HG03565 (cell line): Measurements from ENCODE around the gene LAMA3.

Experiments
- ATAC-seq: cut with Tn5 transposase; IDR thresholded peaks from one replicate; pipeline ENCODE4 v1.9.1; 2021; ENCODE audit warnings: mild to moderate bottlenecking, moderate library complexity; ENCODE audit not compliant: unreplicated experiment

The LAMA3 gene

DNA sequence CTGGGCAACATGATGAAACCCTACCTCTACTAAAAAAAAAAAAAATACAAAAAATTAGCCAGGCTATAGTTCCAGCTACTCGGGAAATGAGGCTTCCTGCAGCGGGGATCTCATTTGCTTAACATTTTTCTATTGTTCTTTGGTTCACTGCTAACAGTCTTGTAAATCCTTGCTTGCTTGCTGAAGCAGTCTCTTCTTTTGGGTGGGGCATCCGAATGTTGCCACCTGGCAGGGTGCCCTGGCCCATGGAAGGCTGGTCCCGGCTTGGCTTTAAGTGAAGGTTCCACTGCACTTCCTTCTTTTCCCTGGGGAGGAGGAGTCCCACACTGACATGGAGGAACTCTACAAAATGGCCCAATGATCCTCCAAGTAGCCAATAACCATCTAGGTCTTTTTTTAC lies 20.5 kb upstream of the LAMA3 start:
- no peak for ATAC-seq

DNA sequence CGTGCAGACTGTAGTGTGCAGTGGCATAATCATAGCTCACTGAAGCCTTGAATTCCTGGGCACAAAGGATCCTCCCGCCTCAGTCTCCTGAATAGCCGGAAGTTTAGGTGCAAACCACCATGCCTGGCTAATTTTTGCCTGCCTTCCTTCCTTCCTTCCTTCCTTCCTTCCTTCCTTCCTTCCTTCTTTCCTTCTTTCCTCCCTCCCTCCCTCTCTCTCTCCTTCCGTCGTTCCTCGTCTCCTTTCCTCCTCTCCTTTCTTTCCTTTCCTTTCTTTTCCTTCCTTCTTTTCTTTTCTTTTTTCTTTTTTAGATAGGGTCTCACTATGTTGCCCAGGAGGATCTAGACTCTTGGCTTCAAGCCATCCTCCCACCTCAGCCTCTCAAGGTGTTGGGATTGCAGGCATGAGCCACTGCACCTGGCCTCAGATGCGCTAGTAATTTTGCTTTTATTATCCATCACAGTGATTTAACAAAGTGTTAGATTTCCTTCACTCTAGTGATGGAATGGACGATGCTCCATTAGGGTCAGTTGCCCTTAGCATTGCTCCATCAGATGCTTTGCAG lies 20.0 kb upstream of the LAMA3 start:
- no peak for ATAC-seq

DNA sequence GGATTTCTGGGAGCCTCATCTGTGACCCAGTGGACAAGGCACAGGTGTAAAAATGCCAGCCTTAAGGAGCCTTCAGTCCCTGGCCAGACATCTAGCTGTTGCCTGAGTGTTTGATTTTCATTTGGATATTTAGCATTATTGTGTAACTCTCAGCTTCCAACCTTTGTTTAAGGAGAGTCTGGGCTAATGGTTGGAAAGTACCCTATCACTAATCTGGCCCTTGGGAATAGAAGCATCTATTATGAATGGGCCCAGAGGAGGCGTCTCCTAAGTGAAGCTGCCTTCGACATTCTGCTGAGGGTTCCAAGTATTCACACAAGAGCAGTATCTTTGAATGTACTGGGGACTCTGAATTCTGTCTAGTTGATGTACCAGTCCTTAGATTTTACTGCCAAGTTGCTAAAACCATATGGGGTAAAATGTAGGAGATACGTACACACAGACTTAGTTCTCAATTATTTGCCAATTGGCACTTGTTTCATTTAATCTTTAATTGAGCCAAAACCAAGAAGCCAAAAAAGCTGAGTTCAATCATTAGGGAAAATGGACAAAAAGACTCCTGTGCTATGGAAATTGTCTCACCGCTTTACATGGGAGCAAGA lies 19.3 kb upstream of the LAMA3 start:
- no peak for ATAC-seq

GRCh38 chr18:23671564-23671963 lies 17.7 kb upstream of the LAMA3 start:
- ATAC-seq: no peak

- ATAC-seq: peak; percentile 57
Measured at GRCh38 chr18:23673725-23674124, 15.5 kb upstream of the LAMA3 start.

GRCh38 chr18:23675236-23675635 lies 14.0 kb upstream of the LAMA3 start:
- ATAC-seq: no peak

DNA sequence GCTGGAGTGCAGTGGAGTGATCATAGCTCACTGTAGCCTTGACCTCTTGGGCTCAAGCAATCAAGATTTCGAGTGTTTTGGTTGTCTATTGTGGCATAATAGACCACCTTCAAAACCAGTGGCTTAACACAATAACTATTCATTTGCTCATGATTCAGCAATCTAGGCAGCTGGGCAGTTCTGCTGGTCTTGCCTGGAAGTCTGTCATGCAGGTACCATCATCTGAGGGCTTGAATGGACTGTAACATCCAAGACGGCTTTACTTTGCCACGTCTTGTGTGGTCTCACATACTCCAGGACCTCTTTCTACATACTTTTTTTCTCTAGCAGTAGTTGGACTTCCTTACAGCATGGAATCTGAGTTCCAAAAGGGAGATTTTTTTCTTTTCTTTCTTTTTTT lies 13.4 kb upstream of the LAMA3 start:
- no peak for ATAC-seq

GRCh38 chr18:23682045-23682444 lies 7.2 kb upstream of the LAMA3 start:
- ATAC-seq: no peak

DNA sequence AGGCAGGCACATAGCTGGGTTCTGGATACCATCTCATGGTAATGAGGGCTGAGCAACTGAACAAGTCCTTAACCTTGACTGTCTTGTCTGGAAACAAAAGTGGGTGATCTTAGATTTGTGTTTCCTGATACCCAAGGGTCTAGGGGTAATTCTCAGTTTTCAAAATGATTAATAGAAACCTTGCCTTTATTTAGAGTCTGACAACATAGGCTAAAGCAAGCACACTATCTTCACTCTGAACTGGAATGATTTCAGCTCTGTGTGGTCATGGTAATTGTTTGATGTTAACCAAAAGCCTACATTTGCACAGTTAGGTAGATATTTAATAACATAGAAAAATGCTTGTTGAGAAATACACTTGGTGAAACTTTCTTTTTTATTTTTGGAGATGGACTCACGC lies 6.8 kb upstream of the LAMA3 start:
- ATAC-seq: peak; percentile 83

DNA sequence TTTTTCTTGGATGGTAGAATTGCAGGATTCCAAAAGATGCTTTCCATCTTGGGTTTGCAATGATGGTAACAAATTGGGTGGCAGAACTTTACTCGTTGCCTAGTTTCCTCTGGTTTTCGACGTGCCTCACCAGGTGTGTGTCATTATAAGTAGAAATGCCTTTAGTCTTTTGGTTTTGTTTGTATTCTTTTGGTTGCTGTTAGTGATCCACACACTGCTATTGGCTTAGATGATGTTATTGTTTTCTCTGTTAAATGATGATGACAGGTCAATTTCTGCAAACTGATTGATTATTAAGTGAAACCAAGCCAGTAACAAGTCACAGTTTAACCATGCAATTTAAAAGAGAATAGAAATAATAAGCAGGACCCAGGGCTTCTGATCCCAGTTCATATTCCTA lies 6.1 kb upstream of the LAMA3 start:
- no peak for ATAC-seq

- no peak for ATAC-seq
Measured at GRCh38 chr18:23683671-23684070, 5.6 kb upstream of the LAMA3 start.

DNA sequence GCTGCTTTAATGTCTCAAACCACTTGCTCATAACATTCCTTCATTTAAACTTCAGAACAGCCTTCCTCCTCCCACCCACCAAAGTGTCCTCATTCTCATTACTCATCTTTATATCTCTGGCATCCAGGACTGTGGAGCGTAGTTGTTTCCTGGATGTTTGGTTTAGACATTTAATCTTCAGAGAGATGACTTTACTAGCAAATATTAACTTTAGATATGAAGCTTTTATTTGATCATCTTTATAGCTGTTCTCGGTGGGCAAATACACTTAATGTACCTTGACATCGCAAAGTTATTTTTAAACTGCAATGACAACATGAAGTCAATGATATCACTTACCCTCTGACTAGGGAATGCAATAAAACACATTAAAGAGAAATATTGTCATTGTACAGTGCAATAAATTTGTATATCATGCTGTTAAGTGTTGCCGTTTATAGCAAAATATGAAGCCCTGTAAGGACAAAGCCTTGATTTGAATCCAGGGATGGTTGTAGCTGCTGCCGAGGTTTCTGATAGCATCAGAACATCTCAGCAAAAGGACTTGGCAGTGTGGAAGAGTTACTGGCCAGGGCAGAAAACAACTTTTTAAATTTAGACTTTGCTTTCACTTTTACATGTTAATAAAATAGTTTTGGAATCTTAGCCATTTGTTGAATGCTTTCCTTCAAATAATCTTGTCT lies 4.6 kb upstream of the LAMA3 start:
- no peak for ATAC-seq

DNA sequence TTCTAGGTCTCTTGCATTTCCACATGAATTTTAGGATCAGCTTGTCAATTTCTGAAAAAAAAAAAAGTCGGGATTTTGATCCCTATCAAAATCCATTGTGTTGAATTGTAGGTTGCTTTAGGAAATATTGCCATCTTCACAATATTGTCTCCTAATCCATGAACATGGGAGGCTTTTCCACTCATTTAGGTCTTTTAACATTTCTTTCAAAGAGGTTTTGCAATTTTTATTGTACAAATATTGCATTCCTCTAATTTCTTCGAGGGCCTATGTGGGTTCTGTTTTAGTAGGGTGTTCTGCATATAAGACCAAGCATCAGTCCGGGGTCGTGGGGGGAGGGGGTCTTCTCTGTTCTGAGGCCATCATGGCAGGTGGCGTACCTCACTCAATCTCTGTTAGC lies 725 bp upstream of the LAMA3 start:
- no peak for ATAC-seq

DNA sequence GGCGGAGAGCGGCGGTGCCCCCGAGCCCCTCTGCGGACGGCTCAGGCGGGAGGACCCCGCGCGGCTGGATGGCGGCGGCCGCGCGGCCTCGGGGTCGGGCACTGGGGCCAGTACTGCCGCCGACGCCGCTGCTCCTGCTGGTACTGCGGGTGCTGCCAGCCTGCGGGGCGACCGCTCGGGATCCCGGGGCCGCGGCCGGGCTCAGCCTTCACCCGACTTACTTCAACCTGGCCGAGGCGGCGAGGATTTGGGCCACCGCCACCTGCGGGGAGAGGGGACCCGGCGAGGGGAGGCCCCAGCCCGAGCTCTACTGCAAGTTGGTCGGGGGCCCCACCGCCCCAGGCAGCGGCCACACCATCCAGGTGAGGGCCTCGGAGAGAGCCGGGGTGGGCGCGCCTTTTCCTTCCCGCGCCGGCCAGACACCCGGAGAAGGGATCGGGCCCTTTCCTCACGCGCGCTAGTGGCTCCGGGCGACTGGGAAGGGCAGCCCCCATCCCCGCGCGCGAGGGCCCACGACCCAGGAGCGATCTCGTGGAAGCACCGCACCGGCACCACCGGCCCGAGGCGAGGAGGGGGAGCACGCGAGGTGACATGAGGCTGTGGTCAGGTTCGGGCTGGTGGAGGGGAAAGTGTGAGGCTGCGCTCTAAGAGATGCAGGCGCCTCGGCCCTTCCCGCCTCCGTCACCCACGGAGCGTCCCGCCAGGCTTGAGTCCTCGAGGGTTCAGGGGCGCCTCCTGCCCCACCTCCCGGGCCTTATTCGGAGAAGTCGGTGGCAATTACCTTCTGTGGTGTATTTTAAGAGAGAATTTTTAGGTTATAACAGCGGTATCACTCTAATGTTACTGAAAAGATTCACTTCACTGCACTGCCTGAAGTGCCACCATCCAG lies 607 bp downstream of the LAMA3 start:
- ATAC-seq: no peak

- no peak for ATAC-seq
Measured at GRCh38 chr18:23690505-23691068, 1.3 kb downstream of the LAMA3 start.

- ATAC-seq: no peak
Measured at GRCh38 chr18:23693846-23694245, 4.6 kb downstream of the LAMA3 start.

GRCh38 chr18:23694637-23695430 lies 5.6 kb downstream of the LAMA3 start:
- no peak for ATAC-seq

DNA sequence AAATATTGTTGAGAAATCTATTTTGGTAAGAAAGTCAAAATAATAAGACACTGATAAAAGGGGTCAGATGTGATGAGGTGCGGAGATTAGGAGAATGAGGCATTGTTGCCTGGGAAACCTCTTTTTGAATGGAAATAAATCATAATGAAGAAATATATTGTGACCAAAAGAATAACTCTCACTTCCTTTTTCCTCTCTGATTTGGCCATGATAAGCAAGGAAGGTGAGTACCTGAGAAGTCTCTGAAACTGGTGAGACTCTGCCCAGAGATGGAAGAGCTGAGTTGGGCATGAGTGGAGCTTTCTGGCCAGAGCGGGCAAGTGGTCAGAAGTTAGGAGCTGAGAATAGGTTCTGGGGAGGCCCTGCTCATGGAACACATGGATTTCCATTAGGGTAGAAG lies 11.8 kb downstream of the LAMA3 start:
- no peak for ATAC-seq

GRCh38 chr18:23701544-23702064 lies 12.4 kb downstream of the LAMA3 start:
- no peak for ATAC-seq

DNA sequence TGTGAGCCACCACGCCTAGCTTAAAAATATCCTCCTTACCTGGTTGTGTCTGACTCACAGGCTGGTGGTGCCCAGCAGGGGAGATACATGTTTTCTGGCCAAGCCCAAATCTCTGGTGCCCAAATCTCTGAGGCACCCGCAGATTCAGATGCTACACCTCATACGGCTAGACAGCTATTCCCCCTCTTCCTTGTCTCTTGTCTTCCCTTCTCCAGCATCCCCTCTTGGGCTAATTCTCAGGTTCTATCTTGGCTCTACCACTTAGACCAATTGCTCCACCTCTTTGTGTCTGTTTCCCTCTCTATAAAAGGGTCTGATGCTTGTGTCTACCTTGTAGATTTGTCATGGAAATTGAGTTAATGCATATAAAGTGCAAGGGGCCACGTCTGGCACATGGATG lies 13.4 kb downstream of the LAMA3 start:
- no peak for ATAC-seq
